ENCODE measurements around the gene SNX9.
"Not testable (repeated sequence)": the region's sequence is repeated elsewhere in the genome, so short reads cannot be mapped to it uniquely, and the experiment has no call there.

The SNX9 gene

GRCh38 chr6:157929076-157929475 lies 106.0 kb downstream of the SNX9 start:
- Histone ChIP-seq H2BK5ac (ENCODE audit: low read length) (no peak overlapping the region), H3K18ac (ENCODE audit: low read length) (no peak overlapping the region), H2AK5ac (ENCODE audit: low read length) (no peak overlapping the region), H3K4ac (ENCODE audit: low read depth, low read length) (no peak overlapping the region), H3K56ac (ENCODE audit: low read length) (no peak overlapping the region), H4K8ac (ENCODE audit: low read depth, low read length) (no peak overlapping the region), H3K79me1 (ENCODE audit: low read length) (no peaks in the 10 kb centered on the region), H3K4me2 (ENCODE audit: low read length) (no peak overlapping the region), H3K27me3 (ENCODE audit: insufficient read depth, low read length, poor library complexity) (no peaks in the 10 kb centered on the region), H2BK15ac (replicated peaks; ENCODE audit: low read depth) (no peak overlapping the region), H3K27ac (ENCODE audit: low read depth, low read length) (no peak overlapping the region), H2BK120ac (ENCODE audit: low read depth, low read length) (no peak overlapping the region), H3K23ac (ENCODE audit: low read length) (no peak overlapping the region), H3K9ac (ENCODE audit: low read length) (no peak overlapping the region), H3K36me3 (ENCODE audit: control insufficient read depth, insufficient read depth, low read length) (peaks cover 2% of the 10 kb centered on the region), H3K4me3 (ENCODE audit: low read length) (no peak overlapping the region), H3K79me2 (ENCODE audit: control insufficient read depth, insufficient read depth, low read length) (no peaks in the 10 kb centered on the region), H4K5ac (ENCODE audit: low read length) (no peak overlapping the region), H3K4me1 (ENCODE audit: control insufficient read depth, low read depth, low read length) (no peaks in the 10 kb centered on the region)
- no CpG with 5 or more reads among the region's 7 CpGs for WGBS (ENCODE audit: extremely low coverage, insufficient coverage, low lambda C conversion rate)
- DNase-seq: no peak

GRCh38 chr6:157929765-157930319 lies 106.8 kb downstream of the SNX9 start:
- Histone ChIP-seq H3K79me2 (ENCODE audit: control insufficient read depth, insufficient read depth, low read length) (no peaks in the 10 kb centered on the region), H3K4me1 (ENCODE audit: control insufficient read depth, low read depth, low read length) (no peaks in the 10 kb centered on the region), H3K23ac (ENCODE audit: low read length) (no peak overlapping the region), H2BK15ac (replicated peaks; ENCODE audit: low read depth) (no peak overlapping the region), H3K18ac (ENCODE audit: low read length) (no peak overlapping the region), H2BK120ac (ENCODE audit: low read depth, low read length) (no peak overlapping the region), H2AK5ac (ENCODE audit: low read length) (no peak overlapping the region), H3K27me3 (ENCODE audit: insufficient read depth, low read length, poor library complexity) (no peaks in the 10 kb centered on the region), H3K27ac (ENCODE audit: low read depth, low read length) (no peak overlapping the region), H3K4ac (ENCODE audit: low read depth, low read length) (no peak overlapping the region), H3K9ac (ENCODE audit: low read length) (no peak overlapping the region), H4K5ac (ENCODE audit: low read length) (no peak overlapping the region), H3K36me3 (ENCODE audit: control insufficient read depth, insufficient read depth, low read length) (peaks cover 2% of the 10 kb centered on the region), H2BK5ac (ENCODE audit: low read length) (no peak overlapping the region), H4K8ac (ENCODE audit: low read depth, low read length) (no peak overlapping the region), H3K56ac (ENCODE audit: low read length) (no peak overlapping the region), H3K79me1 (ENCODE audit: low read length) (no peaks in the 10 kb centered on the region), H3K4me2 (ENCODE audit: low read length) (no peak overlapping the region), H3K4me3 (ENCODE audit: low read length) (no peak overlapping the region)
- WGBS (ENCODE audit: extremely low coverage, insufficient coverage, low lambda C conversion rate): no CpG with 5 or more reads among the region's 3 CpGs
- no peak for DNase-seq

GRCh38 chr6:157935786-157936185 lies 112.7 kb downstream of the SNX9 start:
- Histone ChIP-seq H3K79me2 (ENCODE audit: control insufficient read depth, insufficient read depth, low read length) (no peaks in the 10 kb centered on the region), H3K18ac (ENCODE audit: low read length) (no peak overlapping the region), H3K4me2 (ENCODE audit: low read length) (no peak overlapping the region), H3K4me3 (ENCODE audit: low read length) (no peak overlapping the region), H2BK5ac (ENCODE audit: low read length) (no peak overlapping the region), H4K8ac (ENCODE audit: low read depth, low read length) (no peak overlapping the region), H3K9ac (ENCODE audit: low read length) (no peak overlapping the region), H3K23ac (ENCODE audit: low read length) (no peak overlapping the region), H2BK120ac (ENCODE audit: low read depth, low read length) (no peak overlapping the region), H3K79me1 (ENCODE audit: low read length) (no peaks in the 10 kb centered on the region), H3K4me1 (ENCODE audit: control insufficient read depth, low read depth, low read length) (no peaks in the 10 kb centered on the region), H3K27me3 (ENCODE audit: insufficient read depth, low read length, poor library complexity) (no peaks in the 10 kb centered on the region), H2AK5ac (ENCODE audit: low read length) (no peak overlapping the region), H4K5ac (ENCODE audit: low read length) (no peak overlapping the region), H3K4ac (ENCODE audit: low read depth, low read length) (no peak overlapping the region), H3K56ac (ENCODE audit: low read length) (no peak overlapping the region), H3K36me3 (ENCODE audit: control insufficient read depth, insufficient read depth, low read length) (peaks cover 3% of the 10 kb centered on the region), H2BK15ac (replicated peaks; ENCODE audit: low read depth) (no peak overlapping the region), H3K27ac (ENCODE audit: low read depth, low read length) (no peak overlapping the region)
- no peak for DNase-seq
- WGBS (ENCODE audit: extremely low coverage, insufficient coverage, low lambda C conversion rate): no CpG with 5 or more reads among the region's 2 CpGs

GRCh38 chr6:157937318-157937717 lies 114.3 kb downstream of the SNX9 start:
- H4K8ac ChIP-seq (ENCODE audit: low read depth, low read length): no peak overlapping the region
- no peak overlapping the region for H3K18ac ChIP-seq (ENCODE audit: low read length)
- H4K5ac ChIP-seq (ENCODE audit: low read length): no peak overlapping the region
- H3K4me1 ChIP-seq (ENCODE audit: control insufficient read depth, low read depth, low read length): no peaks in the 10 kb centered on the region
- no peak overlapping the region for H3K4ac ChIP-seq (ENCODE audit: low read depth, low read length)
- no peak overlapping the region for H2BK15ac ChIP-seq (replicated peaks; ENCODE audit: low read depth)
- no peak overlapping the region for H3K4me3 ChIP-seq (ENCODE audit: low read length)
- no peak overlapping the region for H3K23ac ChIP-seq (ENCODE audit: low read length)
- no peaks in the 10 kb centered on the region for H3K27me3 ChIP-seq (ENCODE audit: insufficient read depth, low read length, poor library complexity)
- no peaks in the 10 kb centered on the region for H3K79me1 ChIP-seq (ENCODE audit: low read length)
- H3K79me2 ChIP-seq (ENCODE audit: control insufficient read depth, insufficient read depth, low read length): no peaks in the 10 kb centered on the region
- no peak overlapping the region for H3K4me2 ChIP-seq (ENCODE audit: low read length)
- no peak overlapping the region for H3K56ac ChIP-seq (ENCODE audit: low read length)
- peaks cover 7% of the 10 kb centered on the region for H3K36me3 ChIP-seq (ENCODE audit: control insufficient read depth, insufficient read depth, low read length)
- no CpG with 5 or more reads among the region's 3 CpGs for WGBS (ENCODE audit: extremely low coverage, insufficient coverage, low lambda C conversion rate)
- no peak overlapping the region for H3K9ac ChIP-seq (ENCODE audit: low read length)
- H2BK120ac ChIP-seq (ENCODE audit: low read depth, low read length): no peak overlapping the region
- H3K27ac ChIP-seq (ENCODE audit: low read depth, low read length): no peak overlapping the region
- DNase-seq: no peak
- H2AK5ac ChIP-seq (ENCODE audit: low read length): no peak overlapping the region
- no peak overlapping the region for H2BK5ac ChIP-seq (ENCODE audit: low read length)

- H2BK15ac ChIP-seq (replicated peaks; ENCODE audit: low read depth): no peak overlapping the region
- H4K8ac ChIP-seq (ENCODE audit: low read depth, low read length): no peak overlapping the region
- no peak overlapping the region for H3K4me3 ChIP-seq (ENCODE audit: low read length)
- no peak overlapping the region for H3K4ac ChIP-seq (ENCODE audit: low read depth, low read length)
- WGBS (ENCODE audit: extremely low coverage, insufficient coverage, low lambda C conversion rate): no CpG with 5 or more reads among the region's 6 CpGs
- no peak overlapping the region for H2BK5ac ChIP-seq (ENCODE audit: low read length)
- no peak overlapping the region for H3K4me2 ChIP-seq (ENCODE audit: low read length)
- H3K36me3 ChIP-seq (ENCODE audit: control insufficient read depth, insufficient read depth, low read length): peaks cover 9% of the 10 kb centered on the region
- no peak overlapping the region for H3K18ac ChIP-seq (ENCODE audit: low read length)
- no peaks in the 10 kb centered on the region for H3K79me2 ChIP-seq (ENCODE audit: control insufficient read depth, insufficient read depth, low read length)
- H2BK120ac ChIP-seq (ENCODE audit: low read depth, low read length): no peak overlapping the region
- H3K4me1 ChIP-seq (ENCODE audit: control insufficient read depth, low read depth, low read length): no peaks in the 10 kb centered on the region
- no peak overlapping the region for H2AK5ac ChIP-seq (ENCODE audit: low read length)
- H3K9ac ChIP-seq (ENCODE audit: low read length): no peak overlapping the region
- H4K5ac ChIP-seq (ENCODE audit: low read length): no peak overlapping the region
- no peak overlapping the region for H3K23ac ChIP-seq (ENCODE audit: low read length)
- H3K79me1 ChIP-seq (ENCODE audit: low read length): no peaks in the 10 kb centered on the region
- no peak for DNase-seq
- no peak overlapping the region for H3K27ac ChIP-seq (ENCODE audit: low read depth, low read length)
- H3K56ac ChIP-seq (ENCODE audit: low read length): no peak overlapping the region
- no peaks in the 10 kb centered on the region for H3K27me3 ChIP-seq (ENCODE audit: insufficient read depth, low read length, poor library complexity)
Measured at GRCh38 chr6:157937916-157938315, 114.9 kb downstream of the SNX9 start.

- peaks cover 12% of the 10 kb centered on the region for H3K36me3 ChIP-seq (ENCODE audit: control insufficient read depth, insufficient read depth, low read length)
- DNase-seq; H4K5ac ChIP-seq (ENCODE audit: low read length); H3K27ac ChIP-seq (ENCODE audit: low read depth, low read length); H2BK120ac ChIP-seq (ENCODE audit: low read depth, low read length); H3K56ac ChIP-seq (ENCODE audit: low read length); H2BK5ac ChIP-seq (ENCODE audit: low read length); H4K8ac ChIP-seq (ENCODE audit: low read depth, low read length); H2AK5ac ChIP-seq (ENCODE audit: low read length); H3K9ac ChIP-seq (ENCODE audit: low read length); H3K4me1 ChIP-seq (ENCODE audit: control insufficient read depth, low read depth, low read length); H3K4ac ChIP-seq (ENCODE audit: low read depth, low read length); H3K27me3 ChIP-seq (ENCODE audit: insufficient read depth, low read length, poor library complexity); H3K79me2 ChIP-seq (ENCODE audit: control insufficient read depth, insufficient read depth, low read length); H3K18ac ChIP-seq (ENCODE audit: low read length); H3K4me2 ChIP-seq (ENCODE audit: low read length); H3K4me3 ChIP-seq (ENCODE audit: low read length); H3K79me1 ChIP-seq (ENCODE audit: low read length); H3K23ac ChIP-seq (ENCODE audit: low read length); H2BK15ac ChIP-seq (replicated peaks; ENCODE audit: low read depth): not testable (repeated sequence)
- no CpG with 5 or more reads among the region's 12 CpGs for WGBS (ENCODE audit: extremely low coverage, insufficient coverage, low lambda C conversion rate)
Measured at GRCh38 chr6:157940375-157941036, 117.5 kb downstream of the SNX9 start.
